Stimulated activated CD4-positive, alpha-beta T cell treated with anti-CD3 and anti-CD28 coated beads, Interleukin-4, amount 100 ng/mL, for 4 hours (primary cell): Measurements from ENCODE around the gene TF.

Experiments
- DNase-seq, 2 experiments: peaks; one replicate each; pipeline ENCODE4 v3.0.0-alpha.2; 2020

TF gene

DNA sequence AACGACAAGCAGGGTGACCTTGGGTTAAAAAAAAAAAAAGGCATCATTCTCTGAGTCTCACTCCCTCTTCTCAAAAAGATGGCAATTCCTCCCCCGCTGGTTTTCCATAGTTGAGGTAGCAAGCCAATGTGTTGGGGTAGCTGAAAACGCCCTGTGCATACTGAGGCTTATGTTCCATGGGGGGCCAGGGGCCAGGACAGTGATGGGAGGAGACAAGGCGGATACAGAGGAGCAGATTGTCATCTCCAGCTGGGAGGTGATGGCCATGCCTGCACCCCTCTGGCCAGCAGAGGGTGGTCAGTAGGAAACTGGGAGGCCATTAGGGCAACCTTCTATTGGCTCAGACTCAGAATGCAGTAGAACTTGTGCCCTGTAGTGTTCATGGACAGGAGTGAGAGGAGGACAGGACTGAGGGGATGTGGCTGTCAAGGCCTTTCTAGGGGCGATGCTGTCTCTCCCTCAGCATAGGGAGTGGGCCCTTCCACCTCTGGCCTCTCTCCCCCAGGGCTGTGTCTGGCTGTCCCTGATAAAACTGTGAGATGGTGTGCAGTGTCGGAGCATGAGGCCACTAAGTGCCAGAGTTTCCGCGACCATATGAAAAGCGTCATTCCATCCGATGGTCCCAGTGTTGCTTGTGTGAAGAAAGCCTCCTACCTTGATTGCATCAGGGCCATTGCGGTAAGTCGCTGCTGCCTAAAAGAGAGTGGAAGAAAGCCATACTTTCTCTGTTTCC, 1.9 kb downstream of the TF start:
- no peak for DNase-seq

DNA sequence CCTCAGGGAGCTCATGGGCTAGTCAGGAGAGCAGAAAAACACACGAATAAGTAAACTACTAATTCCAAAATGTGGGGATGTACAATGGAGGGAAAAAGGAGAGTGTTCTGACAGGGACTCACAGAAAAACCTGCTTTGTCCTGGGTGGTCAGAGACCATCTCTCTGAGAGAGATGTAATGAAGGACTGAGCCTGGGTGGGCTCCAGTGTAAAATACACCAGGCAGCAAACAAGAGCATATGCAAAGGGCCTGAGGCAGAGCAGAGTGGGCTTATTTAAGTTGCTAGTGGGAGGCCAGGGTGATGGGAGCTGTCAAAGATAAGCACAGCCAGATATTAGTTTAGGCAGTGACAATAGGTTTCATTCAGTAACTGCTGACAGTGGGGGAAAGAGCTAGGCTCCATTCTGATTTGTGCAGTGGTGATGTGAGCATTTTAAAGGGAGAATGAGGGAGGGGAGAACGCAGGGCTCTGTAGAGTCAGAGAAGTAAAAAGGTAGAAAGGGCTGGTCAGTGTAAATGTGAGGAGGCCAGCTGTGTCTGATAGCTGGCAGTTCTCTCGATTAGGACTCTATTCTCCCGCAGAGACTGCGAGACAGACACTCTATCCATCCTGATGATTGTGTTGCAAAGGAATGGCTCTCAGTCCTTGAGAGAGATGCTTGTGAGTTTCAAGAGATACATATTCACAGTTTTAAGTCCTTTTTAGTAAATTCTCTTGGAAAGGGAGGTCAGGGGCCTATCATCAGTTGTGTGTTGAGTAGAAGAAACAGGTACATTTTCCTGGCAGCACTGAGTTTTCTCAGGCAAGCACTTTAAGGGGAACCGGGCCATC, 3.5 kb downstream of the TF start:
- DNase-seq: no peak

DNA sequence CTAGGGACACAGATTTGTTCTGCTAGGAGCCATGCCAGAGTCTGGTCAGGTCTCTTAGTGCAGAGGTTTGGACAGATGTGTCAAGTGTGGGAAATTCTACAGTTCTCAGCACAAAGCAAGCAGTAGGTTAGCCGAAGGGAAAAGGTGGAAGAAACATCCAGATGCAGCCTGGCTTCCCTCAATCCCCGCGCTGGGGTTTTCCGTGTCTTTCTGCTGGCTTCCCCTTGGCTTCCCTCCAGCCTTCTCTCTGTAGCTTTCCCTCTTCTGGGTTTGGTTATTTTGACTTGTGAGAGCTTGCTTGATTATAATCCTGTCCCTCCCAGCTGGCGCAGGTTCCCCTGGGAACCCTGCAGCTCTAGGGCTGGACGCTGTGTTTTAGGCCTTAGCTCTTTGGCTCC, 4.1 kb downstream of the TF start:
- DNase-seq: no peak

DNA sequence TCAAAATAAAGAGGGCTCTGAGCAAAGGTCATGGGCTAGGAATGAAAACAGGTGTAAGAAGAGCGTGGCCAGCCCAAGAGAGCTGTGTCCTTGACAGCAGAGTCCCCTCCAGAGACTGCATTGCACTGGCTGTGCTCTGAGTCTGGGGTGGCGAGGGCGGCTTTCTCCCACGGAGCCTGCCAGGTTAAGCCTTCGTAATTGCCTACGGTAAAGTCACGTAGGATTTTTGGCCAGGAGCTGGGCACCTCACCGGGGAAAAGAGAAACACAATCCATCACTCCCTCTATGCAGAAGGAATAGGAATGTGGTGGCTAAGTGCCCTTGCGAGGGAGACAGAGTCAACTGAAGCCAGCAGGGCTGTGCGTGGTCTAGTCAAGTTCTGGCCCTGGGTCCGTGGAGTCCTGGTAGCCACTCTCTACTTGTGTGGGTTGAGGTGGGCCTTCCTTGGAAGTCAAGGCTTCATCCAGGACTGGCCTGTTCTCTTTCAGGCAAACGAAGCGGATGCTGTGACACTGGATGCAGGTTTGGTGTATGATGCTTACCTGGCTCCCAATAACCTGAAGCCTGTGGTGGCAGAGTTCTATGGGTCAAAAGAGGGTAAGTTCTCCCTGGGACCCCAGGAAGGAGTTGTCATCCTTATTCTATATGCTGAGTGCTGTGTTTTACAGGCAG, 7.0 kb downstream of the TF start:
- DNase-seq: no peak

DNA sequence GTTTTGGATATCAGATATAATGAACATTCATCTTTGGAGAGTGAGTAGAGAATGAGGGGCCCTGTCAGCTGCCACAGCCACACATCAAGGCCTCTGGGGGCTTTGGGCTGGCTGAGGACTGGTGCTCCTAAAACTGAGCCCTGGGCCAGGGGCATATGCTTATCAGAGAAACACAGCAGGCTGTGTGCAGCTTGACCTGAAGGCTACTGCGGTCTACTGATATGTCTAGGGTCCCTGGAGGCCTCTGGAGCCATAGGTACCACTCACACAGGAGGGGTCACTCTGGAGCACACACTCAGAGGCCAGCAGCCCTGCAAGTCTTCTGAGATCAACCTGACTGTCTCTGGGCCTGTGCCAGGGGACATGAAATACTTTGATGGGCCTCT, 7.6 kb downstream of the TF start:
- no peak for DNase-seq

DNA sequence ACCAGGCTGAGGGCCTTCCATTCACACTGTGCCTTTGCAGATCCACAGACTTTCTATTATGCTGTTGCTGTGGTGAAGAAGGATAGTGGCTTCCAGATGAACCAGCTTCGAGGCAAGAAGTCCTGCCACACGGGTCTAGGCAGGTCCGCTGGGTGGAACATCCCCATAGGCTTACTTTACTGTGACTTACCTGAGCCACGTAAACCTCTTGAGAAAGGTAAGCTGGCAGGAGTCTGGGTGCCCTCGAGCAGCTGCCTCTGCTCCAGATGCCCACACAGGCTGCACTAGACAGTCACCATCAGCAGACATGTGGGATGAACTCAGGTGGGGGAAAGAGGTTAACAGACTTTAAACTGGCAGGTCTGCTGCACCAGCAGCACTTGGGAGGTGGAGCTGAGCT, 8.3 kb downstream of the TF start:
- DNase-seq: no peak

DNA sequence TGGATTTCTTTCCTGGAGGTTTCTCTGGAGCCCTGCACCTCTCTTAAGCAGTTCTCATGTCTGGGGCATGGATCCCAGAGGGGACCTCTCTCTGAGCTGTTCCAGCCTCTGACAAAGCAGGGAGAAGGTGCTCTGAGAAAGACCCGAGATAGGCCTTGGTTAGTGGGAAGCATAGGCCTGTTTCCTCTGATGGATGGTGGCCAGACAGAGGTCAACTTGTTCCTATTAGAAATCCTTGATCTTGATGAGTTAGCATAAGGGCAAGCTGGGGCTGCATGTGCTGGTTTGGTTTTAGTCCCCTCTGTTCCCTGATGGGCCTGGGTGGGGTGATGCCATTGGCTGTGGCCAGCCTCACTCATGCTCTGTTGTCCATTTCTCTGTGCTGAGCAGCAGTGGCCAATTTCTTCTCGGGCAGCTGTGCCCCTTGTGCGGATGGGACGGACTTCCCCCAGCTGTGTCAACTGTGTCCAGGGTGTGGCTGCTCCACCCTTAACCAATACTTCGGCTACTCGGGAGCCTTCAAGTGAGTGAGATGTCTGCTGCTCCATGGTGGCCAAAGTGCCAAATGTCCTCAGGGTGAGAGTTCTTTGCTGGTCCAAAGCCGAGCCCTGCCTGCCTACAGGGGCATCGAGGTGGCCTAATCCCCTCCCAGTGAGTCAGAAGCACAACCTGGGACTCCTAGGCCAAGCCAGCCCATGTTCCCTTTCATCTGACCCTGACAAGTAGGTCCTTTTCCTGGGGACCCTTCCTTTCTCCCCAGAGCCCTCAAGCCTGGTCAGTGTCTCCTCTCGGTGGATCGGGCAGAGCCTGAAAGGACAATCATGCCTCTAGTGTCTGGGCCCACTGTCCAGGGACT, 9.0 kb downstream of the TF start:
- DNase-seq: no peak

DNA sequence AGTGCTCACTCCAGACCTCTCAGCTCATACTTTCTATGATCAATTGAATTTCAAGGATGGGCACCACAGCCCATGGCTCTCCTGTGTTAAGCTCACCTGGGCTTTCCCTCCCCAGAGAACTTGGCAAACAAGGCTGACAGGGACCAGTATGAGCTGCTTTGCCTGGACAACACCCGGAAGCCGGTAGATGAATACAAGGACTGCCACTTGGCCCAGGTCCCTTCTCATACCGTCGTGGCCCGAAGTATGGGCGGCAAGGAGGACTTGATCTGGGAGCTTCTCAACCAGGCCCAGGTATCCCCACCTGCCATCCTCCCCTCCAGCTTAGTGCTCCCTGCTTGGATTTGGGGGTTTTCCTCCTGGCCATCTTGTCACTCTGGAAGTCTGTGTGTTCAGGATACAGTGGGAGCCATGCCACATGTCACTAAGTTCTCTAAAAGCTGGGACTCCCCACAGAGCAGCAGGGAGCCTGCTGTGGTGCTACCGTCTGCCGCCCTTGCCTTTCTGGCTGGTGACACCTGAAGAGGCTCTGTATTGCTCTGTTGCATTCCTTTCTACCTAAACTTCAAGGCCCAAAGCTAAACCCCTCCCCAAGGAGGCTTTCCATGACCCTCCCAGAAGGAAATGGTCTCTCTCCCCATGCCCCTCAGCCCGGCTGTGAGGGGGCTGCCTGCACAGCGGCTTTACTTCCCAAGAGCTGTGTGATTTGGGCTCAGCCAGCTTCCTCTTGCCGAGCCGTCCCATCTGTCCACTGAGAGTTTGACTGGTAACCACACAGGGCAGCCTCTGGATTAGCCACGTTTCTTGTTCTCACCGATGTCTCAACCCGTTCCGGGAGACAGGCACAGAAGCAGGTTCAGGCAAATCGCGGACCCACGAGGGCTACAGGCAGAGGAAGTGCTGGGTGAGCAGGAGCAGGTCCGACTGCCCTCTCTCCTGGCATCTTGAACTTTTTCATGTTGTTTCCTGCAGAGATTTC, 10.8 kb downstream of the TF start:
- DNase-seq: no peak

DNA sequence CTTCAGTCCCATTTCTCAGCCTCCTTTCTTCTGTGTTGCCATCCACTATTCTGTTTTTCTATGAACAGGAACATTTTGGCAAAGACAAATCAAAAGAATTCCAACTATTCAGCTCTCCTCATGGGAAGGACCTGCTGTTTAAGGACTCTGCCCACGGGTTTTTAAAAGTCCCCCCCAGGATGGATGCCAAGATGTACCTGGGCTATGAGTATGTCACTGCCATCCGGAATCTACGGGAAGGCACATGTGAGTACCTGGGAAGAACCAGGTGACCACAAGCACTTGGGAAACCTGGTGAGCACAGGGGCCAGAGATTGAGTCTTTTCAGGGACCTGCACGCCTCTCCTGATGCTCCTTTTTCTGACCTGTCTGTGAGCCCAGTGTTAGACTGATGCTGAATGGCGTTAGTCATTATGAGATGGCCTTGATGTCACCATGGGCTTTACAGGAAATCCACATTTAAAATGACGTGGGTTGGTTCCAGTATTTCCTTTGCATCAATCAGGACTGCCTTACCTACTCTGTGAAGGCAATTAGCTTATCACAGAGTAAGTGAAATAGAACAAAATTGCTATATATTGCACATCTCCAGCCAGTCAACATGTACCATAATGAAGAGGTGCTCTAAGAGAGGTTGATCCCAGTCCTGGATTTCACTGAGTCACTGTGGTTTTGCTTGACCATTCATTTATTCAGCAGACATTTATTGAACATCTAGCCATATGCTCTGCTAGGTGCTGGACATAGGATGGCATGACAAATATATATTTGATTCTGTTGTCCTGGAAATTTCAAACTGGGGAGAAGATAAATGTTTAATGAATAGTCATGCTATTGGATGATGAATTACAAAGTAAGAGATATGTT, 11.7 kb downstream of the TF start:
- no peak for DNase-seq

DNA sequence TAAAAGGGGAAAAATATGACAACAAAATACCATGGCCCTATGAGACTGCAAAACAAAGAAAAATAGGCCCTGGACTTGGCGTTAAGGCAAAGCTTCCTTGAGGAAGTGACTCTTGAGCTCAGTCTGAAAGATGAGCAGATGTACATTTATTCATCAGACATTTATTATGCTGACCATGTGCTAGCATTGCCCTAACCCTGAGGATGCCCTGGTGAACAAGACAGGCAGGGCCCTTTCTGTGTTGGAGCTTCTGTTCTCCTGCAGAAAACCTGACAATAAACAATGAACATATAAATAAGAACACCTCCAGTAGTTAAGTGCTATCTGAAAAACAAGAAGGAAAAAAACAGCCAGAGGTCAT, 12.4 kb downstream of the TF start:
- no peak for DNase-seq

DNA sequence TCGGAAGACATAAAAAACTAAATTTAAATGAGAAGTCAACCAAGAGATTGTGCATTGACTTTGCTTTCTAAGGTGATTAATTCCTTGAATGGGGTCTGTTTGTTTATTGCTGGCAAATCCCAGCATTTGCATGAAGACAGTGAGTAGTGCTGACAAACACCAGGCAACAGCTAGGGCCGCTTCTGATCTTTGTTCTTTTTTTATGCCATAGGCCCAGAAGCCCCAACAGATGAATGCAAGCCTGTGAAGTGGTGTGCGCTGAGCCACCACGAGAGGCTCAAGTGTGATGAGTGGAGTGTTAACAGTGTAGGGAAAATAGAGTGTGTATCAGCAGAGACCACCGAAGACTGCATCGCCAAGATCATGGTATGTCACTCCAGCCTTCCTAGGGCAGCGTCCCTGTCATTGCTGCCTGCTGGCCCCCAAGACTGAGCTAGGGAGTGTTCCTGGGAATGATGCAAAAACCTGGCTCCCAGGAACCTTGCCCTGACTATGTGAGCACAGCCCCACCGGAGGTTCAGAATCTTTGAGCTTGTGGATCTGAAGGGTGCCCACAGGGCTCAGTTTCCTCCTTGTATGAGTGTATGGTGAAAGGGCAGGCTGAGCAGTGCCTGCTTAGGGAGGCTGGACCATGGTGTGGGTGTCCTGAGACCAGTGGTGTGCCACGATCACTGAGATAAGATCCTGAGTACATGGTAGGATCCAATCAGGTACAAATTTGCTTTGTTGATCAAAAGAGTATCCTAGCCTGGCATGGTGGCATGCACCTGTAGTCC, 13.0 kb downstream of the TF start:
- no peak for DNase-seq

DNA sequence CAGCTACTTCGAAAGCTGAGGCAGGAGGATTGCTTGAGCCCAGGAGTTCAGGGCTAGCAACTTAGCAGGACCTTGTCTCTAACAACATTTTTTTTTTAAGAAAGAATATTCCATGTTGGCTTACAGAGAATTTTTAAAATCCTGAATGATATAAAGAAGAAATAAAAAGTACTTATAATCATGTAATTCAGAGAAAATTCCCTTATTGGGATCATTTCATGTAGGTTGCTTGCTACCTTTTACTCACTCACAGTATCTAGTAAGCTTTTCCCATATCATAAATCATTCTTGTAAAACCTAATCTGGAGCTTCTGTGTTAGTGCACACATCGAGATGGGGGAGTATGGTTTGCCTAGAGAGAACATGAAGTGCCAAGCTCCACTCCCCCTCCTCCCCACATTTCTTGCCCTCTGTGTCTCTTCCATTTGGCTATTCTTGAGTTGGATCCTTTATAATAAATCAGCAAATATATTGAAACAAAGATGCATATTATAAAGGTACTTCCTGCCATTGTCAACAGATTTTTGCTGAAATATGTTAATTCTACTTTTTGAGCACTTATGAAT, 13.6 kb downstream of the TF start:
- no peak for DNase-seq

DNA sequence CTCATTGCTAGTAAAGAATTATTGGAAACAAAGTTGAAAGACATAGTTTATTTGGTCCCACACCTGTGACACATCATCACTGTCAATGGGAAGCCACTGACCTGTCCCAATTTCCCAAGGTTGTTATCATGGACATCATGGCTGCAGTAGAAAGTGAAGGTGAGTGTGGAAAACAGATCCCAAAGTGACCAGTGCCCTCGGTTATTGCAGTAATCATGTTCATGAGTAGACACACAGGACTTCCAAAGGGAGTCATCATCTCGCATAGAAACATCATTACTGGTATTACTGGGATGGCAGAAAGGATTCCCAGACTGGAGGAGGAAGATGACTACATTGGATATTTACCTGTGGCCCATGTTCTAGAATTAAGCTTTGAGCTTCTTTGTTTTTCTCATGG, 14.7 kb downstream of the TF start:
- no peak for DNase-seq

DNA sequence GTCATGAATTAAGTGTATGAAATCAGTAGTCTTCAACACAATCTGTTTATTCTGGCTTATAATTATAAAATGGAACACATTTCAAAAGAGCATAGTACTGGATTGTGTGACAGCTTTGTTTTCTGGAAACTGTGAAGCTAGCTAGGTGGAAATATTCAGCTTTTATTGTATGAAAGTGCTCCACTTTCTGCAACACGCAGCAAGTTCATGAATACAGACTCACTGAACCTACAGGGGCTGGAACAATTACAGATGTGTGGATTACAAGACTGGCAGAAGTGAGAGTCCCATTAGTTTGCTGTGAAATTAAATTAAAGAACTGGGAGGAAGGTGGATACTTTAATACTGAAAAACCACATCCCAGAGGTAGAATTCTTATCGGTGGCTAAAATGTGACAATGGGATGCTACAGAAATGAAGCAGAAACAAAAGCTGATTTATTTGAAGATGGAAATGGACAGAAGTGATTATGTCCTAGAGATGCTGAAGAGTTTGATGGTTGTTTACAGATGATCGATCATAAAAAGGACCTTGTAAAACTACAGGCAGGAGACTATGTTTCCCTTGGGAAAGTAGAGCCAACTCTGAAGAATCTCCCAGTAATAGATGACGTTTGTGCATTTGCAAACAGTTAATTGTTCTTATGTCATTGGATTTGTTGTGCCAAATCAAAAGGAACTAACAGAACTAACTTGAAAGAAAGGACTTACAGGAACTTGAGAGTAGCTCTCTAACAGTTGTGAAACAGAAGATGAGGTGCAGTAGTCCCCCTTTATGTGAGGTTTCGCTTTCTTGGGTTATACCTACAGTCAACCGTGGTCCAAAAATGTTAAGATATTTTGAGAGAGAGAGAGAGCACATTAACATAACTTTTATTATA, 15.7 kb downstream of the TF start:
- DNase-seq: no peak

DNA sequence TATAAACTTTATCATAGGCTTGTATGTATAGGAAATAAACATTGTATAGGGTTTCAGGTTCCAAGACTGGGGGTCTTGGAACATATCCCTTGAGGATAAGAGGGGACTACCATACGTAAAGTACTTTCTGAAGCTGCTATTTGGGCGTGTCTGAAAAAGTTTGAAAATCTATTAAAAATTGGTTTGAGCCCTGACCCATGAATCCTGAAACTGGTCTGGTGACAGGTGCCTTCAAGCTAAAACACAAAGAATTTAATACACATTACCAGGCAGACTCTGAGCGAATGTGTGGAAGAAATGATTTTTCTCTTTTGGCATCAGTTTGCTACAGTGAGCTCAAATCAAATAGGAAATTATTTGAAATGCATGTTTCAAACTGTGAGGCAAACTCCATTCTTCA, 16.3 kb downstream of the TF start:
- DNase-seq: no peak

DNA sequence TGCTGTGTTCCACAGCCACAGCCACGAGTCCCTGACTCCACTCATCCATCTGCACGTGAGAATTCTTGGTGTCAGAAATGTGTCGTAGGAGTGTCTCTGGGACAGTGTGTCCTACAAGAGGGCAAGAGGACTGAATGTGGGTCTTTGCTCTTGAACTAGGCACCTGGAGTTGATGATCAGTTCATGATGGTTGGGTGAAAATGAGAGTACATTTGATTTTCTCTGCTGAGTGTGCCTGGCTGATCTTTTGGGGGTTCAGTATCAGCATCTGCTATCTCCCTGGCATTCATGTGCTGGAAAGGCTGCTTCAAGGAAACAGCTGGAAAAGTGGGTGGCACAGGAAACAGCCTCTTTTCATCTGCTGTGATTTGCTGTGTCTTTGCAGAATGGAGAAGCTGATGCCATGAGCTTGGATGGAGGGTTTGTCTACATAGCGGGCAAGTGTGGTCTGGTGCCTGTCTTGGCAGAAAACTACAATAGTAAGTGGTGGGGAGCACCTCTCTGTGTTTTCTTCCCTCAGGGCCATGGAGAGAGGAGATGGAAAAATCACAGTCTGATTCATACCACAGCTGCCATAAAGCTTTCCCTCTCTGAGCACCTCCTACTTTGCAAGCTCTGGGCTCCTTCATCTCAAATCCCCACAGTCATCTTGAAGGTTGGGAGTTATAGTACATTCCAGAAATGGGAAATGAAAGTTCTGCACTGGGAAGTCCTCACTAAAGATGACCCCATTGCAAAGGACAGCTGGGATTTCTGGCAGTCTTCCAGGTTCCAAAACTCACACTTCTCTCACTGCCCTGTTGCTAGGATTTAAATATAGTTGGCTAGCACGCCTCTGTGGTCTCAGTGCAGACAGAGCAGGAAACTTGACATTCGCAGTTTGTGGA, 17.8 kb downstream of the TF start:
- DNase-seq: no peak

DNA sequence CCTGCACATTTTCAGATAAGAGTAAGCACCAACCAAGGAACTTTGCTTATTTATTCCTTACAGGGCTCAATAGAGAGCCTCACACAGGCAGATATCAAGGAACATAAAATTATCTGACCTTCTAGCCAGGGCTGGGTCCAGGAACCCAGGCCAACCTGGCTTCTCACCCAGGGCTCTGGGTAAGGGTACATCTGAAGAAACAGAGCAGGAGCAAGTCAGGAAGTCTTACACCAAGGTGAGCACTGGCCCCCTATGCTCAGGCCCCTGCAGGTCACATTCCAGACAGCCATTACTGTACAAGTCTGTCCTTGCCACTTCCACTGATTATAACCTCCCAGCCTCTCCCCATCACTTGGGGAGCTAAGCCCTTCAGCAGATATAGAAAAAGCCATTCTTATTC, 19.1 kb downstream of the TF start:
- DNase-seq: no peak

DNA sequence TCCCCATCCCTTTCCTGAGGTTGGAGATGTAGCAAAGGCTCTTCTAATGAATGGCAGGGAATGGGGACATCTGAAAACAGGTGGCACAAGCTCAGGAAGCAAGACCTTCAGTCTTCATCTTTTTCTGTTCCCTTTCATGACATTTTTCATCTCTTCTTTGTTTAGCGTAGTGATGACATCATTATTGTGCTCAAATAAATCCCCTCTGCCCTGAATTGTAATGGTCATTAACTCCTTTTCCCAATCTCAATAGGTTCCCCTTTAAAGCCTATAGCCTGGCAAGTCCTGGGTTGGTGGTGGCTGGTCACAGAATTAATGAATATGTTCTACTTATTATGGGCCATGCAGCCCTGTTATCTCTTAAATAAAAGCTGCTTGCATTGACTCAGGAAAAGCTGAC, 21.4 kb downstream of the TF start:
- no peak for DNase-seq
